ENCODE results near the gene PCSK4. TPM values are rescaled to one million over a fixed set of nuclear protein-coding genes. Genes with fewer than 3 reads are reported as not detected.
A peak's percentile ranks its signal among the peaks of the same experiment; 100 is the strongest.
"Not testable (repeated sequence)": the region's sequence is repeated elsewhere in the genome, so short reads cannot be mapped to it uniquely, and the experiment has no call there.

The PCSK4 gene
- polyA plus RNA-seq (2012; ENCODE audit: missing spikeins): 1.00 TPM

DNA sequence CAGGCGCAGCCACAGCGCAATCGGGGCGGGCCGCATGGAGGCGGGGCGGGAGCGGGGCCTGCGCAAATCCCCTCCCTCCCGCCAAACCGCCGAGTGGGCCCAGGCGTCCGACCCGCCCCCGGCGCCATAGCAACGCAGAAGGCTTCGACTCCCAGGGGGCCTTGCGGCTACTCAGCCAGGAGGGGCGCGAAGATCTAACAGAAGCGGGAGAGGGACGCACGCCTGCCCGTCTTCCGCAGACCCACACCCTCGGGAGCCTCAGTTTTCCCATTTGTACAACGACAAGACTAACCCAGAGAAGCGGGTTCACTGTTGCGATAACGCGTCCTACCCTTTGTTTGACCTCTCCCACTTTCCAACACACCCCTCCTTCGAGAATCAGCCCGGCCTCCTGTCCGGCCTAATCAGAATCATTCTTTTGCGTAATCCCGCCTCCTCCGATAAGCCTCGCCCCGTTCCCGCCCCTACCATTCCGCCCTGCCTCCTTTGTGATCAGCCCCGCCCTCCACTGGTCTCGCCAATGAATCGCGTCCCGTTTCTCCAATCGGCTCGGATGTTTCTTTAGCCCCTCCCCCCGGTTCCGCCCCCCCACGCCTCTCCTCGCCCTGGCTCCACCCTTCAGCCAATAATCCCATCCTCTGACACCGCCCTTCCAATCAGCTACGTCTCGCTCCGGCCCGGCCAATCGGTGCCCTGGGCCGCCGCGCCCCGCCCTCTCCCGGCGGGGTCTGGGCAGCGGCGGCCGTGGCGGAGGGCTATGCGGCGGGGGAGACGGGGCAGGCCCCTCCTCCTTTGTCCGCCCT lies at the start of gene PCSK4:
Gene PCSK4 (minus strand): TSS at position 40 of the 803 bp plus-strand sequence. CDS start 4 bp downstream, at position 36.
- FAIRE-seq (peak; percentile 97), DNase-seq (ENCODE audit: insufficient read length) (peak; percentile 91)
- TF ChIP-seq TAF1 (IDR thresholded peaks at IDR 0.05; ENCODE audit: borderline replicate concordance, low read depth, low read length) (no peak), POLR2A (IDR thresholded peaks at IDR 0.05; ENCODE audit: low read depth, low read length) (no peak), POLR2AphosphoS5 (IDR thresholded peaks at IDR 0.05; ENCODE audit: low read depth, low read length) (no peak)

DNA sequence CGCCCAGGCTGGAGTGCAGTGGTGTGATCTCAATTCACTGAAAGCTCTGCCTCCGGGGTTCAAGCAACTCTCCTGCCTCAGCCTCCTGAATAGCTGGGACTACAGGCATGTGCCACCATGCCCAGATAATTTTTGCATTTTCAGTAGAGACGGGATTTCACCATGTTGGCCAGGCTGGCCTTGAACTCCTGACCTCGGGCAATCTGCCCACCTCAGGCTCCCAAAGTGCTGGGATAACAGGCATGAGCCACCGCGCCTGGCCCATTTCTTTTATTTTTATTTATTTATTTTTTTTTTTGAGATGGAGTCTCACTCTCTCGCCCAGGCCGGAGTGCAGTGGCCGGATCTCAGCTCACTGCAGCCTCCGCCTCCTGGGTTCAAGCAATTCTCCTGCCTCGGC lies 49.6 kb upstream of the PCSK4 start:
- DNase-seq (ENCODE audit: insufficient read length); FAIRE-seq: not testable (repeated sequence)

GRCh38 chr19:1538978-1539377 lies 48.8 kb upstream of the PCSK4 start:
- FAIRE-seq: no peak
- DNase-seq (ENCODE audit: insufficient read length): no peak
- no peak for TF ChIP-seq POLR2AphosphoS5 (IDR thresholded peaks at IDR 0.05; ENCODE audit: low read depth, low read length)
- no peak for TF ChIP-seq POLR2A (IDR thresholded peaks at IDR 0.05; ENCODE audit: low read depth, low read length)

DNA sequence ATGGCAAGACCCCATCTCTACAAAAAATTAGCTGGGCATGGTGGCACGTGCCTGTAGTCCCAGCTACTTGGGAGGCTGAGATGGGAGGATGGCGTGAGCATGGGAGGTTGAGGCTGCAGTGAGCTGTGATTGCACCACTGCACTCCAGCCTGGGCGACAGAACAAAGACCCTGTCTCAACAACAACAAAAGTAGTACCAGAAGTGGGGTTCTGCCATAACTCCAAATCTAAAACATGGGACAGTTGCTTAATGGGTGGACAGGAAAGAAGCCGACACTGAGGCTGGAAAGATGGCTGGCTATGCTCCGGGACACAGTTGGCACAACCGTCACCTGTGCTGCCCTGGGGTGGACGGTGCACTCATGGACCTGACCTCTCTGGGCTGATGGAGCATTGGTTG lies 45.5 kb upstream of the PCSK4 start:
- not testable (repeated sequence) for FAIRE-seq; DNase-seq (ENCODE audit: insufficient read length)

- TF ChIP-seq POLR2A (IDR thresholded peaks at IDR 0.05; ENCODE audit: low read depth, low read length): no peak
- TF ChIP-seq TAF1 (IDR thresholded peaks at IDR 0.05; ENCODE audit: borderline replicate concordance, low read depth, low read length): no peak
- no peak for TF ChIP-seq POLR2AphosphoS5 (IDR thresholded peaks at IDR 0.05; ENCODE audit: low read depth, low read length)
- no peak for FAIRE-seq
- no peak for DNase-seq (ENCODE audit: insufficient read length)
These were observed 44.8 kb upstream of the PCSK4 start for GRCh38 chr19:1534972-1535371.

- DNase-seq (ENCODE audit: insufficient read length) (no peak), FAIRE-seq (no peak)
- TF ChIP-seq POLR2AphosphoS5 (IDR thresholded peaks at IDR 0.05; ENCODE audit: low read depth, low read length): no peak
- TF ChIP-seq TAF1 (IDR thresholded peaks at IDR 0.05; ENCODE audit: borderline replicate concordance, low read depth, low read length): no peak
- no peak for TF ChIP-seq POLR2A (IDR thresholded peaks at IDR 0.05; ENCODE audit: low read depth, low read length)
These were observed 43.5 kb upstream of the PCSK4 start for GRCh38 chr19:1533510-1534150.

DNA sequence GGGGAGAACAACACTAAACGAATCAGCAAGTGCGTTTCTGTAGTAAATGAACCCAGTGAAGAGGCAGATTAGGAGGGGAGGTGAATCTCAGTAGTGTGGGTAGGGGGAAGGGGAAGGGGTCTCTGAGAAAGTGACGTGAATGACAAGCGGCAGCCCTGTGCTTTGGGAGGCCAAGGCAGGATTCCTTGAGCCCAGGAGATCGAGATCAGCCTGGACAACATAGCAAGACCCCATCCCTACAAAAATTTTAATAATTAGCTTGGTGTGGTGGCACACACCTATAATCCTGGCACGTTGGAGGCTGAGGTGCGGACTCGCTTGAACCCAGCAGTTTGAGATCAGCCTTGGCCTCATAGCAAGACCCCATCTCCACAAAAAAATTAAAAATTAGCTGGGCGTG lies 41.9 kb upstream of the PCSK4 start:
- TF ChIP-seq TAF1 (IDR thresholded peaks at IDR 0.05; ENCODE audit: borderline replicate concordance, low read depth, low read length) (no peak), POLR2A (IDR thresholded peaks at IDR 0.05; ENCODE audit: low read depth, low read length) (no peak), POLR2AphosphoS5 (IDR thresholded peaks at IDR 0.05; ENCODE audit: low read depth, low read length) (no peak)

GRCh38 chr19:1531587-1531986 lies 41.4 kb upstream of the PCSK4 start:
- FAIRE-seq: no peak
- TF ChIP-seq POLR2AphosphoS5 (IDR thresholded peaks at IDR 0.05; ENCODE audit: low read depth, low read length) (no peak), POLR2A (IDR thresholded peaks at IDR 0.05; ENCODE audit: low read depth, low read length) (no peak), TAF1 (IDR thresholded peaks at IDR 0.05; ENCODE audit: borderline replicate concordance, low read depth, low read length) (no peak)
- DNase-seq (ENCODE audit: insufficient read length): no peak

More for the DNA sequence above, 41.9 kb upstream of the PCSK4 start:
- no peak for FAIRE-seq
- no peak for DNase-seq (ENCODE audit: insufficient read length)

GRCh38 chr19:1530856-1531255 lies 40.7 kb upstream of the PCSK4 start:
- not testable (repeated sequence) for DNase-seq (ENCODE audit: insufficient read length); FAIRE-seq

DNA sequence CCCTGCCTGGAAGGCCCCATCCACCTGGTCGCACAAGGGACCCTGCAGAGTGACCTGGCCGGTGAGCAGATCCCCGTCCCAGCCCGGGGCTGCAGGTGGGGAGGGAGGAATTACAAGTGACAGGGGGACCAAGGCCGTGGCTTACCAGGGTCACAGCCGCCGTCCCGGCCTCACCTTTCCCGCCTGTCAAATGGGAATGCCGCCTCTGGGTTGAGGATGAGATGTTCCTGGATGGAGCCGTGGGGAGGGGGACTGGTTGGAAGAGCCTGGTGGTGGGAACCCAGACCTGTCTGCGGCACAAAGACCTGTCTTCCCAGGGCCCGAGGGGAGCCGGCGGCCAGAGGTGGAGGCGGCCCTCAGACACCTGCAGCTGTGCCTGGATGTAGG lies 39.3 kb upstream of the PCSK4 start:
- DNase-seq (ENCODE audit: insufficient read length) (no peak), FAIRE-seq (no peak)
- no peak for TF ChIP-seq TAF1 (IDR thresholded peaks at IDR 0.05; ENCODE audit: borderline replicate concordance, low read depth, low read length)
- no peak for TF ChIP-seq POLR2A (IDR thresholded peaks at IDR 0.05; ENCODE audit: low read depth, low read length)
- no peak for TF ChIP-seq POLR2AphosphoS5 (IDR thresholded peaks at IDR 0.05; ENCODE audit: low read depth, low read length)

- no peak for FAIRE-seq
- no peak for TF ChIP-seq POLR2AphosphoS5 (IDR thresholded peaks at IDR 0.05; ENCODE audit: low read depth, low read length)
- DNase-seq (ENCODE audit: insufficient read length): no peak
These were observed 38.7 kb upstream of the PCSK4 start for GRCh38 chr19:1528596-1529429.

- DNase-seq (ENCODE audit: insufficient read length) (no peak), FAIRE-seq (no peak)
- TF ChIP-seq POLR2AphosphoS5 (IDR thresholded peaks at IDR 0.05; ENCODE audit: low read depth, low read length) (no peak), POLR2A (IDR thresholded peaks at IDR 0.05; ENCODE audit: low read depth, low read length) (no peak), TAF1 (IDR thresholded peaks at IDR 0.05; ENCODE audit: borderline replicate concordance, low read depth, low read length) (no peak)
These were observed 37.6 kb upstream of the PCSK4 start for GRCh38 chr19:1527650-1528309.

Measured in GM12892 (cell line).